Spleen (tissue), 7 donors: Measurements from ENCODE around the gene PLOD1.

Experiments
- CTCF ChIP-seq, 11 experiments: fragments of 200-600 bp in 7 of 11; fragments of 450-650 bp in 4 of 11; sonication (generic) in 4 of 11; IDR thresholded peaks in 8 of 11; conservative IDR thresholded peaks in 3 of 11; 1 replicate in 7 of 11; 2 replicates in 4 of 11; pipeline versions ENCODE4 v1.4.0 to v1.8.0; 2016 to 2021; ENCODE audit warnings: antibody characterized with exemption in 11 of 11, inconsistent platforms in 4 of 11, mild to moderate bottlenecking in 1 of 11
- POLR2A ChIP-seq, 3 donors: fragments of 450-650 bp; IDR thresholded peaks; one replicate each; pipeline ENCODE4 v1.5.1; 2017; ENCODE audit warnings: antibody characterized with exemption in 3 of 3, mild to moderate bottlenecking in 1 of 3
- POLR2AphosphoS5 ChIP-seq, 3 donors: sonication (generic); formaldehyde crosslinking; IDR thresholded peaks; one replicate each; pipeline ENCODE4 v1.5.1; 2017; ENCODE audit warnings: antibody characterized with exemption in 3 of 3
- donor health status: DM: no; HTN: no; CAD: no; lungs with moderate emphysema.
- donor health status: DM: no; HTN: no; CAD: no.
- donor health status: DM: no; HTN: no; CAD: no.

DNA sequence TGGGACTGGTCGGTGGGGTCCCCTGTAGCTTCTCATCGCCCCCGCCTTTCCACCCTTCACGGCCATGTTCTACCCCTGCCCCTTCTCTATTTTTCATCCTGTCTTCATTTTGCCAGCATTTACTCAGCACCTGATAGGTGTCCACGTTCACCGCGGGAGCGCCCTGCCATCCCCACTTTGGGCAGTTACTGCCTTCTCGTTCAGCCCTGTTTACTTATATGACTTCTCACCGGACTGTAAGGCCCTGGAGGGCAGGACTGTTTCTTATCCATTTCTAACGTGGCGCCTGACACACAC lies 46.1 kb downstream of the PLOD1 start:
- TF ChIP-seq CTCF (IDR thresholded peaks at IDR 0.05 in 8 of 11, conservative IDR thresholded peaks at IDR 0.05 in 3 of 11) (no peak), POLR2AphosphoS5 (IDR thresholded peaks at IDR 0.05) (no peak), POLR2A (IDR thresholded peaks at IDR 0.05) (no peak)
